ENCODE data around the gene ALDH2. TPM values are rescaled to one million over a fixed set of nuclear protein-coding genes. Genes with fewer than 3 reads are reported as not detected.
"Not testable (repeated sequence)": the region's sequence is repeated elsewhere in the genome, so short reads cannot be mapped to it uniquely, and the experiment has no call there.

ALDH2 gene
- total RNA-seq, result 100 to 1,000 TPM in 1 of 2 donors, 10 to 100 TPM in 1; 99.0 to 135 TPM

- peak; percentile 78 for ATAC-seq (ENCODE audit: insufficient number of reproducible peaks, low FRiP score, low read depth)
- Histone ChIP-seq H3K9me3 (no peaks in the 10 kb centered on the region), H3K27me3 (replicated peaks; ENCODE audit: insufficient read depth) (no peaks in the 10 kb centered on the region), H3K4me3 (peak within 1 kb of the TSS; percentile 80), H3K27ac (peak within 1 kb of the TSS; percentile 77 to 92), H3K4me1 (ENCODE audit: control insufficient read depth in 1 of 2, low read depth in 2 of 2) (peaks cover 9 to 39% of the 10 kb centered on the region in 2 donors), H3K36me3 (no peaks in the 10 kb centered on the region)
- peak; percentile 23 for TF ChIP-seq CTCF (IDR thresholded peaks at IDR 0.05)
- DNase-seq (ENCODE audit: low spot score), result no peak
Measured at GRCh38 chr12:111766608-111767361, at the start of gene ALDH2. ALDH2 (plus strand) TSS chr12:111766933; CDS start chr12:111766983, 50 bp downstream.

- not testable (repeated sequence) for DNase-seq (ENCODE audit: low spot score); H3K9me3 ChIP-seq; H3K27ac ChIP-seq; H3K4me1 ChIP-seq (ENCODE audit: control insufficient read depth in 1 of 2, low read depth in 2 of 2); H3K4me3 ChIP-seq; ATAC-seq (ENCODE audit: insufficient number of reproducible peaks, low FRiP score, low read depth); H3K27me3 ChIP-seq (replicated peaks; ENCODE audit: insufficient read depth)
- peaks cover 20% of the 10 kb centered on the region for H3K36me3 ChIP-seq
Measured at GRCh38 chr12:111719316-111719715, 47.4 kb upstream of the ALDH2 start.

GRCh38 chr12:111720457-111720856, 46.3 kb upstream of the ALDH2 start:
- no peak for ATAC-seq (ENCODE audit: insufficient number of reproducible peaks, low FRiP score, low read depth)
- no peaks in the 10 kb centered on the region for H3K27me3 ChIP-seq (replicated peaks; ENCODE audit: insufficient read depth)
- H3K36me3 ChIP-seq, result peaks cover 12% of the 10 kb centered on the region

GRCh38 chr12:111723646-111724360, 42.9 kb upstream of the ALDH2 start:
- not testable (repeated sequence) for H3K27ac ChIP-seq; H3K4me1 ChIP-seq (ENCODE audit: control insufficient read depth in 1 of 2, low read depth in 2 of 2); DNase-seq (ENCODE audit: low spot score); ATAC-seq (ENCODE audit: insufficient number of reproducible peaks, low FRiP score, low read depth); H3K9me3 ChIP-seq; H3K4me3 ChIP-seq; H3K36me3 ChIP-seq; H3K27me3 ChIP-seq (replicated peaks; ENCODE audit: insufficient read depth)

More at GRCh38 chr12:111720457-111720856, 46.3 kb upstream of the ALDH2 start:
- no peak for DNase-seq (ENCODE audit: low spot score)
- Histone ChIP-seq H3K9me3 (no peaks in the 10 kb centered on the region), H3K27ac (no peak overlapping the region), H3K4me1 (ENCODE audit: control insufficient read depth in 1 of 2, low read depth in 2 of 2) (no peaks in the 10 kb centered on the region), H3K4me3 (no peak overlapping the region)
- no peak for TF ChIP-seq CTCF (IDR thresholded peaks at IDR 0.05)

- Histone ChIP-seq H3K4me1 (ENCODE audit: control insufficient read depth in 1 of 2, low read depth in 2 of 2) (no peaks in the 10 kb centered on the region), H3K36me3 (peaks cover 15% of the 10 kb centered on the region), H3K27ac (no peak overlapping the region), H3K9me3 (no peaks in the 10 kb centered on the region), H3K27me3 (replicated peaks; ENCODE audit: insufficient read depth) (no peaks in the 10 kb centered on the region), H3K4me3 (no peak overlapping the region)
- no peak for DNase-seq (ENCODE audit: low spot score)
- no peak for ATAC-seq (ENCODE audit: insufficient number of reproducible peaks, low FRiP score, low read depth)
- TF ChIP-seq CTCF (IDR thresholded peaks at IDR 0.05), result no peak
Measured at GRCh38 chr12:111728795-111729194, 37.9 kb upstream of the ALDH2 start.

GRCh38 chr12:111730420-111730819, 36.3 kb upstream of the ALDH2 start:
- no peak overlapping the region for H3K27ac ChIP-seq
- no peaks in the 10 kb centered on the region for H3K4me1 ChIP-seq (ENCODE audit: control insufficient read depth in 1 of 2, low read depth in 2 of 2)
- no peaks in the 10 kb centered on the region for H3K9me3 ChIP-seq
- H3K4me3 ChIP-seq, result no peak overlapping the region
- peaks cover 17% of the 10 kb centered on the region for H3K36me3 ChIP-seq
- H3K27me3 ChIP-seq (replicated peaks; ENCODE audit: insufficient read depth), result no peaks in the 10 kb centered on the region
- ATAC-seq (ENCODE audit: insufficient number of reproducible peaks, low FRiP score, low read depth) (no peak), DNase-seq (ENCODE audit: low spot score) (no peak)
- no peak for TF ChIP-seq CTCF (IDR thresholded peaks at IDR 0.05)
